BJ (cell line): ENCODE measurements around the gene SRPX2. TPM values are rescaled to one million over a fixed set of nuclear protein-coding genes. Genes with fewer than 3 reads are reported as not detected.

ENCODE experiments used
- CTCF ChIA-PET: fragments of 350-600 bp; formaldehyde crosslinking; extraction: SDS; loops from one replicate; lab custom pipeline; 2021; ENCODE audit warnings: antibody characterized with exemption, inconsistent platforms; lab: Yijun Ruan, JAX
- POLR2A ChIA-PET: fragments of 300-600 bp; sonication (Branson Sonifier 250); formaldehyde crosslinking; extraction: SDS; loops from one replicate; lab custom pipeline; 2021; ENCODE audit warnings: antibody characterized with exemption; lab: Charles Lee
- DNase-seq: peaks from one replicate; pipeline ENCODE4 v3.0.0-alpha.2; 2011; ENCODE audit warnings: low read depth
- H3K27me3 ChIP-seq: 2 replicates; pipeline ENCODE4 v1.6.0; 2011; ENCODE audit warnings: low read length; ENCODE audit not compliant: control insufficient read depth, insufficient read depth
- H3K36me3 ChIP-seq: 2 replicates; pipeline ENCODE4 v1.5.1; 2011; ENCODE audit warnings: low read length; ENCODE audit not compliant: control insufficient read depth, insufficient read depth
- H3K4me3 ChIP-seq: 2 replicates; pipeline ENCODE4 v1.5.1; 2011; ENCODE audit warnings: low read depth, mild to moderate bottlenecking, control low read depth, low read length
- polyA plus RNA-seq: library from polyadenylated mRNA; depleted of rRNA; stranded (reverse); fragments of >200 nt; gene quantifications from 2 replicates; pipeline ENCODE4 v1.2.3, GENCODE V29; 2011
- TF ChIP-seq, protein P1 (sequence below): IDR thresholded peaks from 2 replicates; pipeline ENCODE4 v1.5.1; 2011; ENCODE audit warnings: low read depth, mild to moderate bottlenecking, control low read depth, inconsistent platforms, low read length, moderate library complexity; ENCODE audit not compliant: insufficient read depth

Gene SRPX2
- polyA plus RNA-seq, 1 experiment: 52.7 TPM

DNA sequence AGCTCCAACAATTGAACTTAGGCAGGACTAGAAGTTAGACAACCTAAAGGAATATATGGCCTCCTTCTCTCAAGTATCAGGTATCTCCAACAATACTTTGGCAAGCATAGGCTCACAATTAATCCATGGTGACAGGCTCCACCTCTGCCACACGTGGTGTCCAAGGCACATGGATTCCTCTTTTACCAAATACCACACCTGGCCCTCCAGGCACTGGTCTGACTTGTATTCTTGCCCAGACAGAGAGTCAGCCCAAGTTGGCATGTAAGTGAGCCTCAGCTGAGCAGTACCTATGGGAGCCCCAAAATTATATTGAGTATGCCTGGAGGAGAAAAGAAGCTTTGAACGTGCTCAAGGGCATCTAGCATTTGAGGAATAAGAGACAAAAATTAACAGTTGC, 19.6 kb downstream of the SRPX2 start:
- TF ChIP-seq, protein P1, sequence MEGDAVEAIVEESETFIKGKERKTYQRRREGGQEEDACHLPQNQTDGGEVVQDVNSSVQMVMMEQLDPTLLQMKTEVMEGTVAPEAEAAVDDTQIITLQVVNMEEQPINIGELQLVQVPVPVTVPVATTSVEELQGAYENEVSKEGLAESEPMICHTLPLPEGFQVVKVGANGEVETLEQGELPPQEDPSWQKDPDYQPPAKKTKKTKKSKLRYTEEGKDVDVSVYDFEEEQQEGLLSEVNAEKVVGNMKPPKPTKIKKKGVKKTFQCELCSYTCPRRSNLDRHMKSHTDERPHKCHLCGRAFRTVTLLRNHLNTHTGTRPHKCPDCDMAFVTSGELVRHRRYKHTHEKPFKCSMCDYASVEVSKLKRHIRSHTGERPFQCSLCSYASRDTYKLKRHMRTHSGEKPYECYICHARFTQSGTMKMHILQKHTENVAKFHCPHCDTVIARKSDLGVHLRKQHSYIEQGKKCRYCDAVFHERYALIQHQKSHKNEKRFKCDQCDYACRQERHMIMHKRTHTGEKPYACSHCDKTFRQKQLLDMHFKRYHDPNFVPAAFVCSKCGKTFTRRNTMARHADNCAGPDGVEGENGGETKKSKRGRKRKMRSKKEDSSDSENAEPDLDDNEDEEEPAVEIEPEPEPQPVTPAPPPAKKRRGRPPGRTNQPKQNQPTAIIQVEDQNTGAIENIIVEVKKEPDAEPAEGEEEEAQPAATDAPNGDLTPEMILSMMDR: no peak
- Histone ChIP-seq H3K4me3 (no peak overlapping the region), H3K27me3 (no peaks in the 10 kb centered on the region), H3K36me3 (peaks cover 1% of the 10 kb centered on the region)
- no peak for DNase-seq
- ChIA-PET POLR2A (no interaction called here), CTCF (interaction anchor here (1.1 to 2.9 kb wide), 3 partner anchors 8 to 105 kb away, joined by 4 to 11 read pairs (median 10); no protein-coding TSS in a partner anchor)

DNA sequence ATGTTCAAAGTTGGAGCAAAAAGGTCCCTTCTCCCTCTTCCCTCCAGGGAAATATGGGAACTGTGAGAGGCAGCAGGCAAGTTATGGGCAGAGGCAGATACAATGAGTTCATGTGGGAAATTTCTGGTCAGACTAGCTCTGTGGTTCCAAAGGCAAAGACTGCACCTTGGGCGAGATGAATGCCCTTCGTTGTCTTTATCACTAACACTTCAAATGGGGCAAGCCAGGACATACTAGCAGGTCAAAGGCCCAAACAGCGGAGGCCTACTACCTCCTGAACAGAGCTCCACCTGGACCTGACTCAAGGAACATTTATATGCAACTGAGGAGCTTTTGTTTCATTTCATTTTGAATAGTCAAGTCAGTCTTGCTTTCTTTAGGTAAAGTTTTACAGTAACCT, 29.0 kb downstream of the SRPX2 start:
- no peak for DNase-seq
- CTCF ChIA-PET: interaction anchor here (1.0 to 6.7 kb wide), 7 partner anchors 10 to 96 kb away, joined by 3 to 92 read pairs (median 9); no protein-coding TSS in a partner anchor
- no peaks in the 10 kb centered on the region for H3K27me3 ChIP-seq
- no peaks in the 10 kb centered on the region for H3K36me3 ChIP-seq
- POLR2A ChIA-PET: no interaction called here
- TF ChIP-seq, protein P1: no peak
- H3K4me3 ChIP-seq: no peak overlapping the region

DNA sequence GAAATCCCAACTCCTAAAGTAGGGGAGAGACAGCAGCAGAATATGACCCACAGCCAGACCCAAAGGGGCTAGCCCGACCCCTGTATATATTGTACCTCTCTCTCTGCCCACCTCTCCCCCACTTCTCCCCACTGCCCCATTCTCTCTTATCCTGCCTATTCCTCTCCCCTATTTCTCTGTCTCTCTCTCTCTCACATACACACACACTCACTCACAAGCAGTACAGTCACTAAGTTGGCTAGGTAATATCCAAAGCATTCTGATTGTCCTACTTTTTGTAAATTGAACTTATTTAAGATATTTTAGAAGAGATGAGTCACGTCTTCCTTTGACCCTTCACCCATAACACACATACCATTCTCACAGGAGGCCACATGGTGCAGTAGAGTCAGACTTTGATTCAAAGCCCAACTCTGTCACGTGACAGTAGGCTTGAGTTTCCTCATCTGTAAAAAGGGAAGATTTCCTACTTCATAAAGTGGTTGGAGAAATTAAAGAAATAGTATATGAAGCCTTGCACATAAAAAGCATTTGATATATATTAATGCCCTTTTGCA, 29.5 kb downstream of the SRPX2 start:
- ChIA-PET CTCF (interaction anchor here (1.0 to 6.7 kb wide), 4 partner anchors 12 to 95 kb away, joined by 3 to 92 read pairs (median 18); no protein-coding TSS in a partner anchor), POLR2A (no interaction called here)
- Histone ChIP-seq H3K4me3 (no peak overlapping the region), H3K27me3 (no peaks in the 10 kb centered on the region), H3K36me3 (no peaks in the 10 kb centered on the region)
- TF ChIP-seq, protein P1: no peak
- DNase-seq: peak; percentile 26

DNA sequence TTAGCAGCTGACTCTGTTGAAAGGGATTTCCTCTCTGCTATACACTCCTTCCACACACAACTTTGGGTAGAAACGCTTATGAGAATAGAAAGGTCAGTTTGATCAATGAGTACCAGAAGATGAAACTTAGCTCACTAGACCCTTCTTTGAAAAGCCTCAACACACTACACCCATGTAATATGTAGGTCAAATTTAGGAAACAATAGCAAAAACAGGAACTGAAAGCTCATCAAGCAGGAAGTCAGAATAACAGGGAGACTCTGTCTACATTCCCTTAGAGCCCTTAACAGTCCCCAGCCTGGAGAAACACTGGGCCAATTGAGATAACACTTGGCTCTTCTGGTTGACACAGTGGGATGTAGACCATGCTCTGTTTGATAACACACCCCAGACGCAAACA, 30.7 kb downstream of the SRPX2 start:
- no peak for DNase-seq
- POLR2A ChIA-PET: no interaction called here
- H3K36me3 ChIP-seq: no peaks in the 10 kb centered on the region
- H3K27me3 ChIP-seq: no peaks in the 10 kb centered on the region
- TF ChIP-seq, protein P1: no peak
- CTCF ChIA-PET: interaction anchor here (0.7 to 6.7 kb wide), 5 partner anchors 9 to 94 kb away, joined by 3 to 92 read pairs (median 4); no protein-coding TSS in a partner anchor
- no peak overlapping the region for H3K4me3 ChIP-seq

DNA sequence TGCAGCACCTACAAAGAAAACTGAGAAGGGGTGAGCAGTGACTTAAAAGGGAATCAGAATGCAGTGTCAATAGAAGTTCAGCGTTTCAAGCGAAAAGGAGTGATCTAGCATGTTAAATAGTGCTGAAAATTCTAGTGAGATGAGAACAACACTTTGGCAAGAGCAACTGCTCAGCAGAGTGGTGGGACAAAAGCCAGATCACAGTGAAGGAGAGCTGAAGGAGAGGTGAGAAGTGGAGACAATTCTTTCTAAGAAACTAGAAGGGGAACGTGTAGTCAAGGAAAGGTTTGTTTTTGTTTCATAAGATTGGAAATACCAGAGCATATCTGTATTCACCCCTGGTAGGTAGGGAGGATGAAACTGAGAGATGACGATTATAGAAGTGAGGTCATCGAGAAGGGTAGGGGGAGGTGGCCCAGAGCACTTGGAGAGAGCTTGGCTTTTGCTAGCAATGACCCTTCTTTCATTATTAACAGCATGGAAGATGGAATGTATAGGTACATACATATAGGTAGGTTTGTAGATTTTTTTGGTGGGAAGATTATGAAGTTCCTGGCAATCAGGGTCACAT, 33.7 kb downstream of the SRPX2 start:
- ChIA-PET POLR2A (no interaction called here), CTCF (interaction anchor here (1.1 to 2.4 kb wide), 3 partner anchors 34 to 91 kb away, joined by 4 to 8 read pairs (median 5); partner anchors contain the start of gene SRPX2)
- TF ChIP-seq, protein P1: no peak
- no peaks in the 10 kb centered on the region for H3K36me3 ChIP-seq
- H3K27me3 ChIP-seq: no peaks in the 10 kb centered on the region
- H3K4me3 ChIP-seq: no peak overlapping the region
- DNase-seq: no peak
